ENCODE results near the gene MARK3. TPM values are rescaled to one million over a fixed set of nuclear protein-coding genes. Genes with fewer than 3 reads are reported as not detected.

Gene MARK3
- total RNA-seq, 1 donor from 2014 or later, result 104 TPM

- no peak for DNase-seq (ENCODE audit: low spot score)
- intact Hi-C loops (cut with DNase I), result no loop called here
- ATAC-seq, result no peak
These were observed 77.9 kb downstream of the MARK3 start for GRCh38 chr14:103463149-103463548.

- ATAC-seq (no peak), DNase-seq (ENCODE audit: low spot score) (no peak)
- intact Hi-C loops (cut with DNase I), result no loop called here
These were observed 78.6 kb downstream of the MARK3 start for GRCh38 chr14:103463851-103464250.

DNA sequence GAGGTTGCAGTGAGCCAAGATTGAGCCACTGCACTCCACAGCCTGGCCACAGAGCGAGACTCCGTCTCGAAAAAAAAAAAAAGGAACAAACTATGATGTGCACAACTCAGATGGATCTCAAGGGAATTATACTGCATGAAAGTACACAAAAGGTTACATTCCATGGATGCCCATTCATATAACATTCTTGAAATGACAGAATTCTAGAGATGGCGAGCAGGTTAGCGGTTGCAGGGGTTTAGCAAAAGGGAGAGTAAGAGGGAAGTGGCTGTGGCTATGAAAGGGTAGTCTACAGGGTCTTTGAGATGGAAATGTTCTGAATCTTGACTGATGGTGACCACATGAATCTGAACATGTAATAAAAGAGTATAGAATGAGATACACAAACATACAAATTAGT is 87.7 kb downstream of the MARK3 start:
- ATAC-seq, result no peak

GRCh38 chr14:103474893-103475292 is 89.7 kb downstream of the MARK3 start:
- no peak for DNase-seq (ENCODE audit: low spot score)
- no peak for ATAC-seq
- intact Hi-C loops (cut with DNase I), result no loop called here

More for the DNA sequence above, 87.7 kb downstream of the MARK3 start:
- DNase-seq (ENCODE audit: low spot score), result no peak
- intact Hi-C loops (cut with DNase I), result no loop called here

GRCh38 chr14:103476065-103476464 is 90.8 kb downstream of the MARK3 start:
- ATAC-seq, result no peak
- DNase-seq (ENCODE audit: low spot score), result no peak
- intact Hi-C loops (cut with DNase I), result no loop called here

GRCh38 chr14:103476631-103477030 is 91.4 kb downstream of the MARK3 start:
- DNase-seq (ENCODE audit: low spot score), result no peak
- ATAC-seq, result no peak
- intact Hi-C loops (cut with DNase I), result no loop called here

GRCh38 chr14:103480595-103480994 is 95.4 kb downstream of the MARK3 start:
- DNase-seq (ENCODE audit: low spot score) (no peak), ATAC-seq (no peak)
- intact Hi-C loops (cut with DNase I), result no loop called here

GRCh38 chr14:103483600-103483999 is 98.4 kb downstream of the MARK3 start:
- DNase-seq (ENCODE audit: low spot score), result no peak
- ATAC-seq, result no peak
- intact Hi-C loops (cut with DNase I), result no loop called here

GRCh38 chr14:103485504-103485903 is 100.3 kb downstream of the MARK3 start:
- DNase-seq (ENCODE audit: low spot score) (no peak), ATAC-seq (no peak)
- intact Hi-C loops (cut with DNase I), result no loop called here

- intact Hi-C loops (cut with DNase I), result no loop called here
- ATAC-seq (no peak), DNase-seq (ENCODE audit: low spot score) (no peak)
These were observed 102.9 kb downstream of the MARK3 start for GRCh38 chr14:103488071-103488470.

- DNase-seq (ENCODE audit: low spot score) (no peak), ATAC-seq (no peak)
- intact Hi-C loops (cut with DNase I), result no loop called here
These were observed 103.7 kb downstream of the MARK3 start for GRCh38 chr14:103488960-103489359.

DNA sequence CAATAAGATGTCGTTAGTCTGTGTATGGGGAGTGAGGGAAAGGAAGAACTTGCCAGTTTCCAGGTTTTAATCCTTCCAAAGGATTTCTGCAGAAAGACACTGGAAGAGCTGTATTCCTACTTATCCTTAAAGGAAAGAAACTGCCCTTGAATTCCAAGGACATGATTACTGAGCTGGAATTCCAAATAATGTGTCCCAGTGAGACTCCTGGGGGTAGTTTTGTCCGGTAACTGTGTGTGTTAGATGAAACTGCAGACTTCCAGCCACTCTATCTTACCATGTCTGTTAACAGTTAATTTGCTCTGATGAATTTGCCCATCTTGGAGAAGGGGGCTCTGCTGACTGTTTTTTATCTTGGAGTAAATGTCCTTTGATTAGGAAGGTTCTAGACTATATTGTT is 104.4 kb downstream of the MARK3 start:
- intact Hi-C loops (cut with DNase I), result no loop called here
- DNase-seq (ENCODE audit: low spot score) (no peak), ATAC-seq (no peak)

- intact Hi-C loops (cut with DNase I), result no loop called here
- DNase-seq (ENCODE audit: low spot score), result no peak
- no peak for ATAC-seq
These were observed 106.5 kb downstream of the MARK3 start for GRCh38 chr14:103491691-103492090.

GRCh38 chr14:103492156-103492925 is 107.1 kb downstream of the MARK3 start:
- DNase-seq (ENCODE audit: low spot score) (no peak), ATAC-seq (no peak)
- intact Hi-C loops (cut with DNase I), result no loop called here

DNA sequence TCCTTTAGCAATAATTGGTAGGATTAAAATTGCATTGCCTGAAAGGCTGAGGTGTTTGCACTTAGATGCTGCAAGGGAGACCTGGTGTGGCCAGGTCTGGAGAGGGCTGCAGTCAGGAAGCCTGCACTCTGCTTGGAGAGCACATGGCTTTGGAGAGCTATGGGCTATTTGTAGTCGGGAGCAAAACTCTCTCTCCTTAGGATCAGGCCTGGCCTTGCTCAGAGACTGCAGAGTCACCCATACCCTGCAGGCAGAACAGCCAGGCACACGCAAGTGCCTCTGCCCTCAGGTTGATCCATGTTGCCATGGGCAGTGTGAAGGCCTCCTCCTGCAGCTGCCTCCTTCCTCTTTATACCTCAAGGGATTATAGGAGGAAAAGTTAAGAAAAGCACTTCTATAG is 110.6 kb downstream of the MARK3 start:
- ATAC-seq, result no peak
- no peak for DNase-seq (ENCODE audit: low spot score)
- intact Hi-C loops (cut with DNase I), result no loop called here

DNA sequence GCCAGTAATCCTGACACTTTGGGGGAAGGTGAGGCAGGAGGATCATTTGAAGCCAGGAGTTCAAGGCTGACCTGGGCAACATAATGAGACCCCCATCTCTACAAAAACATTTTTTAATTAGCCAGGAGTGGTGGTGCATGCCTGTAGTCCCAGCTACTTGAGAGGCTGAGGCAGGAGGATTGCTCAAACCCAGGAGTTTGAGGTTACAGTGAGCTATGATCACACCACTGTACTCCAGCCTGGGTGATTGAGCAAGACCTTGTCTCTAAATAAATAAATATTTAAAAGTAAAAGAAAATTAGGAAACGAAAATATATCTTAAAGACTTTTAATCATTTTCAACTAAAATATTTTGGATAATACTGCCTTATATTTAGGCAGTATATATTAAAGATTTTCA is 111.6 kb downstream of the MARK3 start:
- DNase-seq (ENCODE audit: low spot score) (no peak), ATAC-seq (no peak)
- intact Hi-C loops (cut with DNase I), result no loop called here

DNA sequence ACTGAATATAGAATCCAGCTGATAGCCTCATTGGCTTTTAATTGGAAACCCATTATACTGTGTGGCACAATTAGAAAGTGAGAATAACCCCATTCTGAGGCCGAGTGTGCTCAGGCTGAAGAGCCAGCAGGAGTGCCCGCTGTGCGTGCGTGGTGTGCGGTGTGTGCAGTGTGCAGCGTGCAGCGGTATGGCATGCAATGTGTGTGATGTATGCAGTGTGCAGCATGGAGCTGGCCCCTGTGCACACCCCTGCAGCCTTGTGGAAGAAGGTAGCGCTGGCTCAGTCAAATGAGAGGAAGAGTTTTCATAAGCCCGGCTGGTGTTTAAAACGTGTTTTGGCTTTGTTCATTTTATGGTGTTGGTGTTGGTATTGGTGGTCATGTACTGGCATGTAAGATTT is 114.5 kb downstream of the MARK3 start:
- DNase-seq (ENCODE audit: low spot score) (peak; percentile 42), ATAC-seq (no peak)
- intact Hi-C loops (cut with DNase I), result loop anchor here (5.0 kb wide), 1 partner anchor 48 kb away; no protein-coding TSS in a partner anchor

- intact Hi-C loops (cut with DNase I), result loop anchor here (5.0 kb wide), 1 partner anchor 47 kb away; no protein-coding TSS in a partner anchor
- ATAC-seq, result peak; percentile 96
- DNase-seq (ENCODE audit: low spot score), result peak; percentile 94
These were observed 115.2 kb downstream of the MARK3 start for GRCh38 chr14:103500148-103500990.

DNA sequence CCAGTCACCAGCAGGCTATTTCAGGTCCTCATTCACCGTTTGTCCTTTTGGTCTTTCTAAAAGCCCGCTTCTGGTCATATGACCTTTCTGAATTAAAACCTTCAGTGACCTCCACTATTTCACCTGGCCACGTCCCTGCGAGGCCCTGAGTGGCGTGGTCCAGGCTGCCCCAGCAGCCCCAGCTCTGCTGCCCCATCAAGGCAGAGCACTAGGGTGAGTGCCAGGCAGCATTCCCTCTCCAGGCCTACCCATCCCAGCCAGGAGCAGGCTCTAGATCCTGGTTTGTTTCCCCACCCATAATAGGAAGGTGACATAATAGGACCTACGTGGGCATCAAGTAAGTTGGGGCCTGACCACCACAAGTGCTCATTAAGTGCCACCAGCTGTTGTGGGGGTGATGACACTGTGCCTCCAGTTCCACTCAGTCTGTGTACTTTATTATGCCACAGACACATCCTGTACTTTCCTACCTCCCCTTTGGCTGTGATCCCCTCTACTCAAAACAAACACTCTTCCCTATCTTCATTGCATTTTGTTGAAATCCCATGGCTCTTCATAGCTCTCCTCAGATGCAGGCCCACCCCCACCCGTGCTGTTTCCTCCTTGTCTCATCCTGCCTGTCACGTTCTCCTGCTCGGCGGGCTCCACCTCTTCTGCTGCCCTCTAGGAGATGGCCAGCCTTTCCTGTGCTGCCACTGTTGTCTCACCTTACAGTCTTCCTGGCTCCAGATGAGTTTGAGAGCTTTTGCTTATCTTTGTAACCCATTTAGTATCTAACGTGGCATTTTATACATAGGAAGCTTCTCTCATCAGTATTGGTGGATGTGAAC is 116.0 kb downstream of the MARK3 start:
- no peak for ATAC-seq
- no peak for DNase-seq (ENCODE audit: low spot score)
- intact Hi-C loops (cut with DNase I), result loop anchor here (5.0 kb wide), 1 partner anchor 46 kb away; no protein-coding TSS in a partner anchor

Data from sciatic nerve (tissue), 2 donors.